Body of pancreas (tissue), 4 donors: Measurements from ENCODE around the gene GFY.

Experiments used
- CTCF ChIP-seq, 7 experiments: fragments of 450-650 bp in 4 of 7; fragments of 200-600 bp in 3 of 7; sonication (generic) in 3 of 7; IDR thresholded peaks; one replicate each; pipeline ENCODE4 v1.5.1; 2016 to 2019; ENCODE audit warnings: antibody characterized with exemption in 7 of 7
- POLR2A ChIP-seq, 3 donors: fragments of 450-650 bp; IDR thresholded peaks; one replicate each; pipeline ENCODE4 v1.6.1; 2016; ENCODE audit warnings: antibody characterized with exemption in 3 of 3, mild to moderate bottlenecking in 2 of 3

GRCh38 chr19:49469828-49470614, 44.8 kb downstream of the GFY start:
- TF ChIP-seq POLR2A (IDR thresholded peaks at IDR 0.05), result no peak
- TF ChIP-seq CTCF (IDR thresholded peaks at IDR 0.05), result peak in 2 of 7 experiments; percentile 6 to 22
